ENCODE data around the gene EPHB1. TPM values are rescaled to one million over a fixed set of nuclear protein-coding genes. Genes with fewer than 3 reads are reported as not detected.

EPHB1 gene
- total RNA-seq, 1 experiment from 2014 or later: 2.8 TPM

DNA sequence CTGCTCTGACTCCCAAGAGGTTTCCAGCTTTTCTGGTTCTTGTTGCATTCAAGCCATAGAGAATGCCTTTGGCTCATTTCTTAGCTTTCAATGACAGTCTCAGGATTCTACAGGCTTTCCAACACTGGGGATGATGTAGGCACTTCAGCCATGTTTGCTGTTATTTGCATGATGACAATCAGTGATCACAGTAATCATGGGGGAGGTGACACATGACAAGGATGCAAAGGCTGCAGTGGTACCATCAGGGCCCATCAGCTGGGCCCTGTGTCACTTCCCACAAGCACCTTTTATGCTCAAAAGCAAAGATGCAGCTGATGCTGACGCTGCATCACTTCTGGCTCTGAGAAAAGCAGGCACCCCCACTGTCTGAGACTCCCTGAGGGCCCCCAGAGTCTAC lies 18.6 kb downstream of the EPHB1 start:
- no peaks in the 10 kb centered on the region for H3K79me1 ChIP-seq (ENCODE audit: insufficient read depth, low read depth, low read length, poor library complexity, severe bottlenecking)
- no peak overlapping the region for H3K56ac ChIP-seq (ENCODE audit: insufficient read length, low read depth, low read length)
- H3K9ac ChIP-seq (ENCODE audit: extremely low read depth, insufficient read length, low read length): no peak overlapping the region
- H2AFZ ChIP-seq (ENCODE audit: low read length): no peak overlapping the region
- no peak overlapping the region for H3K27ac Mint-ChIP-seq
- no peak overlapping the region for H2BK15ac ChIP-seq (ENCODE audit: low read depth, low read length)
- TF ChIP-seq, protein P1, sequence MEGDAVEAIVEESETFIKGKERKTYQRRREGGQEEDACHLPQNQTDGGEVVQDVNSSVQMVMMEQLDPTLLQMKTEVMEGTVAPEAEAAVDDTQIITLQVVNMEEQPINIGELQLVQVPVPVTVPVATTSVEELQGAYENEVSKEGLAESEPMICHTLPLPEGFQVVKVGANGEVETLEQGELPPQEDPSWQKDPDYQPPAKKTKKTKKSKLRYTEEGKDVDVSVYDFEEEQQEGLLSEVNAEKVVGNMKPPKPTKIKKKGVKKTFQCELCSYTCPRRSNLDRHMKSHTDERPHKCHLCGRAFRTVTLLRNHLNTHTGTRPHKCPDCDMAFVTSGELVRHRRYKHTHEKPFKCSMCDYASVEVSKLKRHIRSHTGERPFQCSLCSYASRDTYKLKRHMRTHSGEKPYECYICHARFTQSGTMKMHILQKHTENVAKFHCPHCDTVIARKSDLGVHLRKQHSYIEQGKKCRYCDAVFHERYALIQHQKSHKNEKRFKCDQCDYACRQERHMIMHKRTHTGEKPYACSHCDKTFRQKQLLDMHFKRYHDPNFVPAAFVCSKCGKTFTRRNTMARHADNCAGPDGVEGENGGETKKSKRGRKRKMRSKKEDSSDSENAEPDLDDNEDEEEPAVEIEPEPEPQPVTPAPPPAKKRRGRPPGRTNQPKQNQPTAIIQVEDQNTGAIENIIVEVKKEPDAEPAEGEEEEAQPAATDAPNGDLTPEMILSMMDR (conservative IDR thresholded peaks at IDR 0.05): no peak
- no CpG with 5 or more reads among the region's 1 CpG for WGBS (ENCODE audit: extremely low coverage, insufficient read length, low lambda C conversion rate)
- H3K23me2 ChIP-seq (ENCODE audit: insufficient read length, low read depth, low read length, poor library complexity, severe bottlenecking): no peaks in the 10 kb centered on the region
- no peak overlapping the region for H4K5ac ChIP-seq (ENCODE audit: insufficient read length, low read depth, low read length)
- no peak overlapping the region for H3K27ac ChIP-seq (ENCODE audit: insufficient read length, low read depth, low read length)
- no peak overlapping the region for H2BK120ac ChIP-seq (ENCODE audit: low read depth, low read length, poor library complexity, severe bottlenecking)
- peaks cover 31 to 32% of the 10 kb centered on the region in 2 experiments for H3K4me1 Mint-ChIP-seq
- H3K23ac ChIP-seq (ENCODE audit: insufficient read length, low read depth, low read length): no peak overlapping the region
- H3K14ac ChIP-seq (ENCODE audit: insufficient read depth, low read length): no peak overlapping the region
- H3K36me3 Mint-ChIP-seq (ENCODE audit: insufficient read depth in 1 of 3, low read depth in 3 of 3): no peaks in the 10 kb centered on the region
- H2BK5ac ChIP-seq (ENCODE audit: insufficient read length, low read length): no peak overlapping the region
- no peaks in the 10 kb centered on the region for H3K27me3 ChIP-seq (ENCODE audit: insufficient read depth, low read length)
- H3K27me3 Mint-ChIP-seq (ENCODE audit: low read depth): peaks cover 2% of the 10 kb centered on the region; the same call in 1 of the 2 replicates
- H4K91ac ChIP-seq (ENCODE audit: insufficient read length, low read depth, low read length): no peak overlapping the region
- no peak overlapping the region for H3K4me3 Mint-ChIP-seq
- no peaks in the 10 kb centered on the region for H3K79me2 ChIP-seq (ENCODE audit: insufficient read depth, low read length)
- no peak overlapping the region for H4K8ac ChIP-seq (replicated peaks; ENCODE audit: insufficient read length, low read depth, low read length)
- H2BK20ac ChIP-seq (ENCODE audit: low read depth, low read length, poor library complexity, severe bottlenecking): no peak overlapping the region
- no peak for DNase-seq
- no peak overlapping the region for H3K4ac ChIP-seq (ENCODE audit: low read depth, low read length)
- H3T11ph ChIP-seq (ENCODE audit: low read length): no peak overlapping the region
- H3K18ac ChIP-seq (ENCODE audit: insufficient read length, low read depth, low read length): no peak overlapping the region
- H2BK12ac ChIP-seq (ENCODE audit: insufficient read length, low read depth, low read length): no peak overlapping the region
- H3K4me1 ChIP-seq (ENCODE audit: insufficient read depth, low read length): peaks cover 19% of the 10 kb centered on the region
- no peak overlapping the region for H3K4me2 ChIP-seq (ENCODE audit: insufficient read depth, insufficient read length, low read length)
- H2AK5ac ChIP-seq (ENCODE audit: insufficient read length, low read length): no peak overlapping the region
- no peaks in the 10 kb centered on the region for H3K9me3 Mint-ChIP-seq
- no peaks in the 10 kb centered on the region for H3K9me3 ChIP-seq (ENCODE audit: control insufficient read depth, low read depth, low read length)
- H4K20me1 ChIP-seq (ENCODE audit: control insufficient read depth, insufficient read depth, insufficient read length): no peaks in the 10 kb centered on the region

Data from H9 (cell line).